Sigmoid colon (tissue), 4 donors: ENCODE data around the gene LPIN3.

Source experiments
- CTCF ChIP-seq, 4 experiments: fragments of 450-650 bp in 3 of 4; fragments of 200-600 bp in 1 of 4; IDR thresholded peaks; one replicate each; pipeline ENCODE4 v1.5.1; 2016 to 2019; ENCODE audit warnings: antibody characterized with exemption in 4 of 4, mild to moderate bottlenecking in 3 of 4, moderate library complexity in 2 of 4
- EP300 ChIP-seq, 4 donors: sonication (generic); formaldehyde crosslinking; IDR thresholded peaks; one replicate each; pipeline ENCODE4 v1.6.1; 2017; ENCODE audit warnings: antibody characterized with exemption in 4 of 4
- POLR2A ChIP-seq, 2 donors: fragments of 450-650 bp; IDR thresholded peaks; one replicate each; pipeline ENCODE4 v1.6.1; 2016; ENCODE audit warnings: antibody characterized with exemption in 2 of 2, mild to moderate bottlenecking in 2 of 2, moderate library complexity in 2 of 2
- POLR2AphosphoS5 ChIP-seq, 4 donors: sonication (generic); formaldehyde crosslinking; IDR thresholded peaks; one replicate each; pipeline ENCODE4 v1.6.1; 2017; ENCODE audit warnings: antibody characterized with exemption in 4 of 4

DNA sequence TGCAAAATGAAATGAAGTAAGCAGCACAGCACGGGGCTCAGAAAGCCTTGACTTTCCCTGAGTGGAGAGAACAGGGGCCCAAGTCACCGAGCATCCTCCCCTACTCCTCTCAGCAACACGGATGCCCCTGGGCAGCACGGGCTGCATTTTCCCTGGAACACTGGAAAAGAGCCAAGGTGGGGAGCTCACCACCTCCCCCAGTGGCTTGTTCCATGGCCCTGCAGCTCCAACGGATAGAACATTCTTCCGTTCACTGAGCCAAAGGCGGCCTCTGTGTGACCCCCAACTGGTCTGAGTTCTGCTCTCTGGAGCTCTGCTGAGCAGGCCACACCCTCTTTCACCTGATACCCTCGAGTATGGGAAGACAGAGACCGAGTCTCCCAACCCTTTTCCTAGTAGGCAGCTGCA lies 46.8 kb downstream of the LPIN3 start:
- TF ChIP-seq CTCF (IDR thresholded peaks at IDR 0.05) (no peak), EP300 (IDR thresholded peaks at IDR 0.05) (no peak), POLR2A (IDR thresholded peaks at IDR 0.05) (no peak), POLR2AphosphoS5 (IDR thresholded peaks at IDR 0.05) (no peak)
